Stomach (tissue), 9 donors: Measurements from ENCODE around the gene RELA. TPM values are rescaled to one million over a fixed set of nuclear protein-coding genes. Genes with fewer than 3 reads are reported as not detected.
"Not testable (repeated sequence)": the region's sequence is repeated elsewhere in the genome, so short reads cannot be mapped to it uniquely, and the experiment has no call there.

Experiments
- DNase-seq, 2 donors: peaks; one replicate each; pipeline versions ENCODE4 v3.0.0 to v3.0.0-alpha.2; 2013 to 2019
- H3K27ac ChIP-seq, 5 donors: fragments of 200-600 bp in 4 of 5; sonication (generic) in 4 of 5; one replicate each; pipeline ENCODE4 v1.5.1; 2013 to 2019; ENCODE audit warnings: mild to moderate bottlenecking in 1 of 5, moderate library complexity in 1 of 5
- H3K27me3 ChIP-seq, 3 donors: fragments of 200-600 bp; sonication (generic); one replicate each; pipeline ENCODE4 v1.5.1; 2017 to 2019; ENCODE audit warnings: mixed run types in 1 of 3
- H3K36me3 ChIP-seq, 4 donors: fragments of 200-600 bp; sonication (generic); 1 replicate in 3 of 4; 2 replicates in 1 of 4; pipeline ENCODE4 v1.5.1; 2016 to 2019
- H3K4me1 ChIP-seq, 4 donors: fragments of 200-600 bp; sonication (generic); one replicate each; pipeline ENCODE4 v1.5.1; 2016 to 2019
- H3K4me3 ChIP-seq, 4 donors: fragments of 200-600 bp; sonication (generic) in 3 of 4; one replicate each; pipeline ENCODE4 v1.5.1; 2016 to 2019; ENCODE audit warnings: mild to moderate bottlenecking in 1 of 4
- H3K9me3 ChIP-seq, 4 donors: fragments of 200-600 bp; sonication (generic); one replicate each; pipeline ENCODE4 v1.5.1; 2016 to 2019
- CTCF ChIP-seq, 7 experiments: fragments of 450-650 bp in 4 of 7; fragments of 200-600 bp in 3 of 7; sonication (generic) in 3 of 7; IDR thresholded peaks; one replicate each; pipeline ENCODE4 v1.5.1; 2016 to 2019; ENCODE audit warnings: antibody characterized with exemption in 7 of 7, control low read depth in 2 of 7, mild to moderate bottlenecking in 1 of 7
- EP300 ChIP-seq: sonication (generic); formaldehyde crosslinking; IDR thresholded peaks from one replicate; pipeline ENCODE4 v1.6.1; 2017; ENCODE audit warnings: antibody characterized with exemption
- POLR2A ChIP-seq, 4 donors: fragments of 450-650 bp; IDR thresholded peaks; one replicate each; pipeline ENCODE4 v1.6.1; 2016; ENCODE audit warnings: antibody characterized with exemption in 4 of 4, control low read depth in 2 of 4, mild to moderate bottlenecking in 1 of 4, moderate library complexity in 1 of 4
- POLR2AphosphoS5 ChIP-seq, 3 donors: sonication (generic); formaldehyde crosslinking; IDR thresholded peaks; one replicate each; pipeline ENCODE4 v1.6.1; 2016; ENCODE audit warnings: antibody characterized with exemption in 3 of 3
- whole genome bisulfite sequencing, 5 donors: extraction: QIAGEN DNeasy Blood & Tissue Kit in 3 of 5; methylation state at CpG; one replicate each; pipeline versions ENCODE4 v1.1.5 to v1.1.7; 2013 to 2018; 5-methylcytosine and 5-hydroxymethylcytosine counted together
- intact Hi-C: fragments of 100-400 bp; cut with DNase I; formaldehyde crosslinking; loops from one replicate; pipeline ENCODE4 v1.15.1; 2023; ENCODE audit warnings: low total_unique reads
- polyA plus RNA-seq, 3 donors: library from polyadenylated mRNA; stranded (reverse); fragments of 200-250 nt; gene quantifications; one replicate each; pipeline ENCODE4 v1.2.3, GENCODE V29; 2013
- total RNA-seq, 5 donors: library from RNA; depleted of rRNA; stranded (reverse); fragments of >200 nt; gene quantifications; one replicate each; pipeline versions ENCODE4 v1.1.0 to v1.2.3, GENCODE V29; 2014 to 2016
- donor health status: healthy with polysubstance abuse.
- donor health status: Bipolar disorder and iron deficiency.
- donor health status: healthy.

Gene RELA
- total and polyA plus RNA-seq, 8 donors: 27.4 to 68.8 (median 46.6) TPM

- H3K36me3 ChIP-seq: no peaks in the 10 kb centered on the region
- intact Hi-C loops: no loop called here
- TF ChIP-seq POLR2A (IDR thresholded peaks at IDR 0.05) (no peak), POLR2AphosphoS5 (IDR thresholded peaks at IDR 0.05) (no peak), CTCF (IDR thresholded peaks at IDR 0.05) (no peak), EP300 (no peak)
- no peaks in the 10 kb centered on the region for H3K27me3 ChIP-seq
- WGBS, 5 donors: 13 to 42% (median 30%) methylated on average over 7 to 8 of the region's 8 CpGs
- no peak overlapping the region for H3K27ac ChIP-seq
- H3K4me3 ChIP-seq: no peak overlapping the region
- no peaks in the 10 kb centered on the region for H3K9me3 ChIP-seq
- H3K4me1 ChIP-seq: peaks cover 7 to 38% (median 26%) of the 10 kb centered on the region in 4 donors
- peak in 1 of 2 donors; percentile 31 for DNase-seq
These were observed 35.5 kb upstream of the RELA start for GRCh38 chr11:65698205-65698604.

- Histone ChIP-seq H3K27me3 (no peaks in the 10 kb centered on the region), H3K4me3 (no peak overlapping the region), H3K9me3 (no peaks in the 10 kb centered on the region), H3K36me3 (no peaks in the 10 kb centered on the region), H3K27ac (no peak overlapping the region), H3K4me1 (peaks cover 7 to 39% (median 29%) of the 10 kb centered on the region in 4 donors)
- WGBS, 5 donors: 84 to 89% (median 88%) methylated on average over 3 to 5 of the region's 5 CpGs
- DNase-seq: no peak
- no peak for TF ChIP-seq CTCF (IDR thresholded peaks at IDR 0.05)
- TF ChIP-seq POLR2A (IDR thresholded peaks at IDR 0.05): no peak
- TF ChIP-seq POLR2AphosphoS5 (IDR thresholded peaks at IDR 0.05): no peak
- TF ChIP-seq EP300: no peak
- intact Hi-C loops: no loop called here
These were observed 34.3 kb upstream of the RELA start for GRCh38 chr11:65696802-65697552.

- no peak overlapping the region for H3K4me3 ChIP-seq
- H3K27me3 ChIP-seq: no peaks in the 10 kb centered on the region
- peak; percentile 67 to 91 for DNase-seq
- no peaks in the 10 kb centered on the region for H3K36me3 ChIP-seq
- TF ChIP-seq POLR2AphosphoS5 (IDR thresholded peaks at IDR 0.05): peak; percentile 19 to 55 (median 20)
- TF ChIP-seq EP300: no peak
- peaks cover 7 to 39% (median 29%) of the 10 kb centered on the region in 4 donors for H3K4me1 ChIP-seq
- intact Hi-C loops: no loop called here
- 31 to 55% (median 40%) methylated on average over 11 to 12 of the region's 12 CpGs for WGBS, 5 donors
- H3K27ac ChIP-seq: peak overlapping the region; percentile 29 to 70 (median 60)
- no peaks in the 10 kb centered on the region for H3K9me3 ChIP-seq
These were observed 32.9 kb upstream of the RELA start for GRCh38 chr11:65695459-65696241.

- H3K27ac ChIP-seq: peak overlapping the region; percentile 46 to 68 (median 57)
- DNase-seq: peak; percentile 61 to 69
These were observed 29.7 kb upstream of the RELA start for GRCh38 chr11:65692367-65692766.

GRCh38 chr11:65691847-65692246, 29.1 kb upstream of the RELA start:
- Histone ChIP-seq H3K4me3 (peak overlapping the region; percentile 1 to 15 (median 10)), H3K4me1 (peaks cover 7 to 37% (median 29%) of the 10 kb centered on the region in 4 donors), H3K27ac (peak overlapping the region in 4 of 5 donors; percentile 46 to 68 (median 54))
- H3K27me3 ChIP-seq, H3K36me3 ChIP-seq, intact Hi-C loops, DNase-seq, H3K9me3 ChIP-seq: not testable (repeated sequence)
- 66 to 83% (median 71%) methylated on average over 8 of the region's 8 CpGs for WGBS, 5 donors

More at GRCh38 chr11:65692367-65692766, 29.7 kb upstream of the RELA start:
- Histone ChIP-seq H3K36me3 (no peaks in the 10 kb centered on the region), H3K9me3 (no peaks in the 10 kb centered on the region), H3K27me3 (no peaks in the 10 kb centered on the region), H3K4me1 (peaks cover 7 to 39% (median 29%) of the 10 kb centered on the region in 4 donors), H3K4me3 (peak overlapping the region; percentile 1 to 15 (median 10))
- no peak for TF ChIP-seq POLR2A (IDR thresholded peaks at IDR 0.05)
- peak in 2 of 3 donors; percentile 44 to 60 for TF ChIP-seq POLR2AphosphoS5 (IDR thresholded peaks at IDR 0.05)
- 25 to 49% (median 28%) methylated on average over 11 of the region's 11 CpGs for WGBS, 5 donors
- intact Hi-C loops: no loop called here
